ENCODE results near the gene HNRNPUL1.

The HNRNPUL1 gene

GRCh38 chr19:41299046-41299754 lies 35.0 kb downstream of the HNRNPUL1 start:
- TF ChIP-seq REST (IDR thresholded peaks at IDR 0.05; ENCODE audit: insufficient read depth in 1 of 2, low read depth in 2 of 2, low read length in 2 of 2) = no peak
- TF ChIP-seq TAF1 (IDR thresholded peaks at IDR 0.05; ENCODE audit: borderline replicate concordance, insufficient read depth, low read length) = no peak
- TF ChIP-seq POLR2AphosphoS5 (IDR thresholded peaks at IDR 0.05; ENCODE audit: low read depth, low read length) = no peak
- TF ChIP-seq SIN3A (IDR thresholded peaks at IDR 0.05; ENCODE audit: borderline replicate concordance, insufficient read depth, low read length) = no peak
- no peak for TF ChIP-seq FOXP2 (optimal IDR thresholded peaks at IDR 0.05; ENCODE audit: borderline replicate concordance, extremely low read depth, extremely low read length, insufficient read depth)

- no peak for TF ChIP-seq SIN3A (IDR thresholded peaks at IDR 0.05; ENCODE audit: borderline replicate concordance, insufficient read depth, low read length)
- TF ChIP-seq FOXP2 (optimal IDR thresholded peaks at IDR 0.05; ENCODE audit: borderline replicate concordance, extremely low read depth, extremely low read length, insufficient read depth) = no peak
- no peak for TF ChIP-seq POLR2AphosphoS5 (IDR thresholded peaks at IDR 0.05; ENCODE audit: low read depth, low read length)
- no peak for TF ChIP-seq TAF1 (IDR thresholded peaks at IDR 0.05; ENCODE audit: borderline replicate concordance, insufficient read depth, low read length)
- TF ChIP-seq REST (IDR thresholded peaks at IDR 0.05; ENCODE audit: insufficient read depth in 1 of 2, low read depth in 2 of 2, low read length in 2 of 2) = no peak
Measured at GRCh38 chr19:41299755-41300089, 35.5 kb downstream of the HNRNPUL1 start.

GRCh38 chr19:41300555-41300954 lies 36.4 kb downstream of the HNRNPUL1 start:
- TF ChIP-seq POLR2AphosphoS5 (IDR thresholded peaks at IDR 0.05; ENCODE audit: low read depth, low read length) = no peak
- no peak for TF ChIP-seq REST (IDR thresholded peaks at IDR 0.05; ENCODE audit: insufficient read depth in 1 of 2, low read depth in 2 of 2, low read length in 2 of 2)

GRCh38 chr19:41302624-41303351 lies 38.6 kb downstream of the HNRNPUL1 start:
- TF ChIP-seq FOXP2 (optimal IDR thresholded peaks at IDR 0.05; ENCODE audit: borderline replicate concordance, extremely low read depth, extremely low read length, insufficient read depth) = no peak
- TF ChIP-seq POLR2AphosphoS5 (IDR thresholded peaks at IDR 0.05; ENCODE audit: low read depth, low read length) = no peak
- no peak for TF ChIP-seq SIN3A (IDR thresholded peaks at IDR 0.05; ENCODE audit: borderline replicate concordance, insufficient read depth, low read length)
- TF ChIP-seq REST (IDR thresholded peaks at IDR 0.05; ENCODE audit: insufficient read depth in 1 of 2, low read depth in 2 of 2, low read length in 2 of 2) = no peak
- no peak for TF ChIP-seq TAF1 (IDR thresholded peaks at IDR 0.05; ENCODE audit: borderline replicate concordance, insufficient read depth, low read length)
